Kidney (tissue), 14 donors: ENCODE data around the gene GGT6. TPM values are rescaled to one million over a fixed set of nuclear protein-coding genes. Genes with fewer than 3 reads are reported as not detected.

Experiments used
- DNase-seq, 5 donors: peaks; one replicate each; pipeline ENCODE4 v3.0.0-alpha.2; 2013 to 2020
- FAIRE-seq: peaks from 2 replicates; lab custom pipeline; 2012; peaks lifted over from hg19 to GRCh38; lab: Jason Lieb, UNC
- H3K27ac ChIP-seq, 2 donors: one replicate each; pipeline ENCODE4 v1.7.0; 2013; ENCODE audit warnings: low read depth in 2 of 2, low read length in 2 of 2, inconsistent platforms in 1 of 2
- H3K27me3 ChIP-seq: one replicate; pipeline ENCODE4 v1.7.1; 2013; ENCODE audit warnings: low read length, inconsistent platforms; ENCODE audit not compliant: control insufficient read depth, insufficient read depth
- H3K36me3 ChIP-seq, 3 donors: one replicate each; pipeline versions ENCODE4 v1.7.0 to v1.7.1; 2013; ENCODE audit warnings: low read length in 3 of 3, control low read depth in 1 of 3, inconsistent platforms in 1 of 3; ENCODE audit not compliant: insufficient read depth in 3 of 3, control insufficient read depth in 2 of 3
- H3K4me1 ChIP-seq, 3 donors: one replicate each; pipeline versions ENCODE4 v1.7.0 to v1.7.1; 2013; ENCODE audit warnings: low read length in 3 of 3, inconsistent platforms in 1 of 3, low read depth in 1 of 3; ENCODE audit not compliant: control insufficient read depth in 2 of 3, insufficient read depth in 2 of 3
- H3K4me3 ChIP-seq, 3 donors: one replicate each; pipeline versions ENCODE4 v1.7.0 to v1.8.1; 2013; ENCODE audit warnings: low read length in 3 of 3, control low read depth in 1 of 3, inconsistent platforms in 1 of 3
- H3K9ac ChIP-seq, 3 donors: one replicate each; pipeline versions ENCODE4 v1.7.0 to v1.7.1; 2013; ENCODE audit warnings: low read length in 3 of 3, control low read depth in 1 of 3, inconsistent platforms in 1 of 3
- H3K9me3 ChIP-seq, 3 donors: one replicate each; pipeline versions ENCODE4 v1.7.0 to v1.7.1; 2013; ENCODE audit warnings: low read length in 3 of 3, control low read depth in 1 of 3, inconsistent platforms in 1 of 3; ENCODE audit not compliant: control insufficient read depth in 2 of 3, insufficient read depth in 1 of 3
- intact Hi-C: fragments of 100-400 bp; cut with DNase I; formaldehyde crosslinking; loops from one replicate; pipeline ENCODE4 v1.11.1; 2022
- polyA plus RNA-seq: library from polyadenylated mRNA; stranded (reverse); fragments of 350-450 nt; fragmentation: Illumina TruSeq; extraction: RNeasy Lipid Tissue Mini Kit (QIAGEN cat#74804); gene quantifications from one replicate; pipeline ENCODE4 v1.2.3, GENCODE V29; 2014; ENCODE audit warnings: low read depth, low replicate concordance; ENCODE audit not compliant: insufficient read depth
- total RNA-seq: library from RNA; stranded (reverse); fragmentation: NEBNext Ultra II Directional; extraction: Animal tissue kit (Norgen Biotek cat#: 25700); gene quantifications from one replicate; pipeline ENCODE4 v1.2.1, GENCODE V29; 2021
- TF ChIP-seq, protein P1 (sequence below): IDR thresholded peaks from 3 replicates; pipeline ENCODE4 v1.5.1; 2012; ENCODE audit warnings: mild to moderate bottlenecking, moderate library complexity, borderline replicate concordance; ENCODE audit not compliant: insufficient read depth; ENCODE audit errors: extremely low read depth
- donor health status: control.
- donor health status: control.
- donor health status: control.
- donor health status: control.
- donor health status: control.
- donor health status: DM: yes; HTN: yes; CAD: no.
- donor health status: Normal renal cell carcinoma (clear cell type).

GGT6 gene
- total and polyA plus RNA-seq, 2 donors from 2014 or later = 16.8 to 51.4 TPM

DNA sequence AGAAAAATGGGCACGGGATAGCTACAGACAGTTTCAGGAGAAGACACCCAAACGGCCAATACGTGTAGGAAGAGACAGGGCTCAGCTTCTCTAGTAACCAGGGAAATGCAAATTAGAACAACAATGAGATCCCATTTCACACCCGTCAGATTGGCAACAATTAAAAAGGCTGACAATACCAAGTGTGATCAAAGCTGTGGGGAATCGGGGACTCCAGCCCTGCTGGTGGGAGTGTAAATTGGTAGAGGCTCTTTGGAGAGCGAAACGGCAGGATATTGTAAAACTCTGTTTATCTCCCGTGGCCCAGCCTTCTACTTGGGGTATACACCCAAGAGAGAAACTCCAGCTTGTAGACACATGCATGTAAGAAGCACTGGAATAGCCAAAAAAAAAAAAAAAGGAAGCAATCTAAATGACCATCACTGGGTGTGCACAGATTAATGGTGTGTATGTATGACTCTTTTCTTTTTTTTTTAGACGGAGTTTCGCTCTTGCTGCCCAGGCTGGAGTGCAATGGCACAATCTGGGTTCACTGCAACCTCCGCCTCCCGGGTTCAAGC lies 32.7 kb downstream of the GGT6 start:
- H3K27me3 ChIP-seq = no peaks in the 10 kb centered on the region
- no peaks in the 10 kb centered on the region for H3K9me3 ChIP-seq
- FAIRE-seq = no peak
- DNase-seq = no peak
- intact Hi-C loops = no loop called here
- H3K9ac ChIP-seq = no peak overlapping the region
- H3K27ac ChIP-seq = no peak overlapping the region
- peaks cover 0 to 18% (median 2%) of the 10 kb centered on the region in 3 donors for H3K36me3 ChIP-seq
- H3K4me1 ChIP-seq = peaks cover 0 to 10% (median 0%) of the 10 kb centered on the region in 3 donors
- TF ChIP-seq, protein P1, sequence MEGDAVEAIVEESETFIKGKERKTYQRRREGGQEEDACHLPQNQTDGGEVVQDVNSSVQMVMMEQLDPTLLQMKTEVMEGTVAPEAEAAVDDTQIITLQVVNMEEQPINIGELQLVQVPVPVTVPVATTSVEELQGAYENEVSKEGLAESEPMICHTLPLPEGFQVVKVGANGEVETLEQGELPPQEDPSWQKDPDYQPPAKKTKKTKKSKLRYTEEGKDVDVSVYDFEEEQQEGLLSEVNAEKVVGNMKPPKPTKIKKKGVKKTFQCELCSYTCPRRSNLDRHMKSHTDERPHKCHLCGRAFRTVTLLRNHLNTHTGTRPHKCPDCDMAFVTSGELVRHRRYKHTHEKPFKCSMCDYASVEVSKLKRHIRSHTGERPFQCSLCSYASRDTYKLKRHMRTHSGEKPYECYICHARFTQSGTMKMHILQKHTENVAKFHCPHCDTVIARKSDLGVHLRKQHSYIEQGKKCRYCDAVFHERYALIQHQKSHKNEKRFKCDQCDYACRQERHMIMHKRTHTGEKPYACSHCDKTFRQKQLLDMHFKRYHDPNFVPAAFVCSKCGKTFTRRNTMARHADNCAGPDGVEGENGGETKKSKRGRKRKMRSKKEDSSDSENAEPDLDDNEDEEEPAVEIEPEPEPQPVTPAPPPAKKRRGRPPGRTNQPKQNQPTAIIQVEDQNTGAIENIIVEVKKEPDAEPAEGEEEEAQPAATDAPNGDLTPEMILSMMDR = no peak
- no peak overlapping the region for H3K4me3 ChIP-seq

DNA sequence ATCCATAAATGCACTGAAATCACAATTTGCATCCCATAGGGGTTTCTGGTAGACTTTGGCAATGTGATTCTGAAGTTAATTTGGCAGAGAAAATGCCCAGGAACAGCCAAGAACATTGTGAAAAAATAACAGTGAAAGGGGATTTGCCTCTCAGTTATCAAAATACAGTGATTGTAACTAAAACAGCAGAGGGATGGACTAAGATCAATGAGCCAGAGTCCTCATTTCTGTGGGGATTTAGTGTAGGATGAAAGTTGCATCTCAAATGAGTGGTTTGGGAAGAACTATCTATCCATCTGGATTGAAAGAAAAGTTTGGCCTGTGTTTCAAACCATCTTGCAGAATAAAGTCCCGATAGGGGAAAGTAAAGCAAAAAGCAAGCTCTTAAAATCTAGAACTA lies 33.2 kb downstream of the GGT6 start:
- Histone ChIP-seq H3K27ac (no peak overlapping the region), H3K4me3 (no peak overlapping the region), H3K36me3 (peaks cover 0 to 14% (median 2%) of the 10 kb centered on the region in 3 donors), H3K9me3 (no peaks in the 10 kb centered on the region), H3K4me1 (peaks cover 0 to 14% (median 5%) of the 10 kb centered on the region in 3 donors), H3K9ac (no peak overlapping the region), H3K27me3 (no peaks in the 10 kb centered on the region)
- FAIRE-seq (no peak), DNase-seq (no peak)
- TF ChIP-seq, protein P1 = no peak
- intact Hi-C loops = no loop called here

DNA sequence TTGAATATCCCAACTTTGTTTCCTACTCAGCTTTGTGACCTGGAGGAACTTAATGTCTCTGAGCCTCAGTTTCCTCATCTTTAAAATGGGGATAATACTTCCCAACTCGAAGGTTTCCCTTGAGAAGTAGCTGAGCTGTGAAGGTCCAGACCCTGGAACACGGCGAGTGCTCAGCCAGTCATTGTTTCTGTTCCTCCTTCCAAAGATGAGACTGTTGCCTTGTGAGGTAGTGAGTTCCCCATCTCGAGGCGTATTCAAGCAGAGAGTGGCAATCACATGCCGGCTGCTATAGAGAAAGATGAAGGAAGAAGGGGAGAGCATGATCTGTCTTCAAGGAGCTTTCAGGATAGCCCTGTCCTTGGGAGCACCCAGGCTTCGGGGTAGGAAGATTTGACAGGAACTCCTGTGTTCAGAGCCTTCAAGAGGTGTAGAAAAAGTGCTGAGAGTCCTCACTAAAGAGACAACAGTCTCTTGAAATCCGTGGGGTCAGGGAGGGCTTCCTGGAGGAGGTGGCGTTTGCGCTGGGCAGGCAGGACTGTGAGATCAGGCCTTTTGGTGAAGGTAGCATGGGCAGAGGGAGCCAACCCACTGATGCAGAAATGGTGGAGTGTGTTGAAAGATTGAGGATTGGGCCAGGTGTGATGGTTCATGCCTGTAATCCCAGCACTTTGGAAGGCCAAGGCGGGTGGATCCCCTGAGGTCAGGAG lies 34.5 kb downstream of the GGT6 start:
- Histone ChIP-seq H3K9me3 (no peaks in the 10 kb centered on the region), H3K4me3 (no peak overlapping the region), H3K9ac (no peak overlapping the region), H3K27ac (no peak overlapping the region), H3K27me3 (no peaks in the 10 kb centered on the region), H3K36me3 (peaks cover 0 to 13% (median 0%) of the 10 kb centered on the region in 3 donors), H3K4me1 (peaks cover 0 to 15% (median 13%) of the 10 kb centered on the region in 3 donors)
- intact Hi-C loops = no loop called here
- TF ChIP-seq, protein P1 = no peak
- FAIRE-seq (no peak), DNase-seq (no peak)
